Measurements from ENCODE around the gene THRB.

THRB gene

GRCh38 chr3:24139463-24140412, 354.9 kb downstream of the THRB start:
- TF ChIP-seq, protein P1, sequence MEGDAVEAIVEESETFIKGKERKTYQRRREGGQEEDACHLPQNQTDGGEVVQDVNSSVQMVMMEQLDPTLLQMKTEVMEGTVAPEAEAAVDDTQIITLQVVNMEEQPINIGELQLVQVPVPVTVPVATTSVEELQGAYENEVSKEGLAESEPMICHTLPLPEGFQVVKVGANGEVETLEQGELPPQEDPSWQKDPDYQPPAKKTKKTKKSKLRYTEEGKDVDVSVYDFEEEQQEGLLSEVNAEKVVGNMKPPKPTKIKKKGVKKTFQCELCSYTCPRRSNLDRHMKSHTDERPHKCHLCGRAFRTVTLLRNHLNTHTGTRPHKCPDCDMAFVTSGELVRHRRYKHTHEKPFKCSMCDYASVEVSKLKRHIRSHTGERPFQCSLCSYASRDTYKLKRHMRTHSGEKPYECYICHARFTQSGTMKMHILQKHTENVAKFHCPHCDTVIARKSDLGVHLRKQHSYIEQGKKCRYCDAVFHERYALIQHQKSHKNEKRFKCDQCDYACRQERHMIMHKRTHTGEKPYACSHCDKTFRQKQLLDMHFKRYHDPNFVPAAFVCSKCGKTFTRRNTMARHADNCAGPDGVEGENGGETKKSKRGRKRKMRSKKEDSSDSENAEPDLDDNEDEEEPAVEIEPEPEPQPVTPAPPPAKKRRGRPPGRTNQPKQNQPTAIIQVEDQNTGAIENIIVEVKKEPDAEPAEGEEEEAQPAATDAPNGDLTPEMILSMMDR (IDR thresholded peaks at IDR 0.05; ENCODE audit: low read length, missing control alignments): no peak
- H3K4me3 ChIP-seq (replicated peaks; ENCODE audit: low read depth, low read length): no peak overlapping the region
- no peak for DNase-seq (ENCODE audit: low read depth)

- TF ChIP-seq, protein P1 (IDR thresholded peaks at IDR 0.05; ENCODE audit: low read length, missing control alignments): no peak
- no peak for DNase-seq (ENCODE audit: low read depth)
- H3K4me3 ChIP-seq (replicated peaks; ENCODE audit: low read depth, low read length): no peak overlapping the region
Observed at GRCh38 chr3:24138876-24139256, 355.8 kb downstream of the THRB start.

DNA sequence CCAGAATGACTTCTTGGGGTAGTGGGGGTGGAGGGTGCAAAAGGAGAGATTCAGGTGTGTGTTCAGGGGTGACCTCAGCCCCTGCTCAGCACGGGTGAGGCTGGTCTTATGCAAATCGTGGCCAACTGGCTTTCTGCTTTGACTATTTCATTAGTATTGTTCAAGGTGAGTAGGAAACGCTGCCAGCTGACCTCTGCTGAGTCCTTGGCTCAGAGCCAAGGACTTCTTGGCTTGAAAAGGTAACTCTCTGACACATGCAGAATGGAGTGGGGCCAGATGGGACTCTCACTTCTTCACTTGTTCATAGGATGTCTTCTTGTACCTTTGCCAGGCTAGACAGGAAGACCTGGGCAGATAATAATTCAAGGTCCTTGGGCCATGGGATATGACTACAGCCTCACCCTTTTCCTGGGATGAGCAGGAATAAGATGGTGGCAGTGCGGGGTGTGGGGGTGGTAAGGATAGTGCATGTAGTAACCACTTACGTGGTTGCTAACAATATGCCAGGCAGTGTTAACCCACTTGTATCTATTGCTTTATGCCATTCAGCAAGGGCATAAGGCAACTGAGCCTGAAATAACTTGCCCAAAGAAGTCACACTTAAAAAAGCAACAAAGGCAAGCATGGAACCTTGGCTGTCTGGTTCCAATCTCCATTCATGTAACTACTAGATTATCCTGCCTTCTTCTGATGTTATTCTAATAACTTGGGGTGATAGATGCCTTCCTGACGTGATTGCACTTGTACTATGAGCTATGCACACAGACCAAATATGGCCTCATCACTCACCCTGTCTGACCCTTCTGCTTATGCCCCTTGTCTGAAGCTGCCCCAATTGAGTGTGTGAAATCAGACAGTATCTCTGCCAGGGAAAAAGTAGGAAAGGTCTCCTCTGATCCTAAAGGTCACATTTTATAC, 356.4 kb downstream of the THRB start:
- no peak overlapping the region for H3K4me3 ChIP-seq (replicated peaks; ENCODE audit: low read depth, low read length)
- TF ChIP-seq, protein P1 (IDR thresholded peaks at IDR 0.05; ENCODE audit: low read length, missing control alignments): no peak
- DNase-seq (ENCODE audit: low read depth): no peak

- DNase-seq (ENCODE audit: low read depth): no peak
- TF ChIP-seq, protein P1 (IDR thresholded peaks at IDR 0.05; ENCODE audit: low read length, missing control alignments): no peak
- H3K4me3 ChIP-seq (replicated peaks; ENCODE audit: low read depth, low read length): no peak overlapping the region
Observed at GRCh38 chr3:24137334-24137733, 357.3 kb downstream of the THRB start.

GRCh38 chr3:24136624-24137310, 357.9 kb downstream of the THRB start:
- TF ChIP-seq, protein P1 (IDR thresholded peaks at IDR 0.05; ENCODE audit: low read length, missing control alignments): no peak

GRCh38 chr3:24135280-24135679, 359.4 kb downstream of the THRB start:
- H3K4me3 ChIP-seq (replicated peaks; ENCODE audit: low read depth, low read length): no peak overlapping the region
- peak; percentile 21 for DNase-seq (ENCODE audit: low read depth)
- TF ChIP-seq, protein P1 (IDR thresholded peaks at IDR 0.05; ENCODE audit: low read length, missing control alignments): no peak

More at GRCh38 chr3:24136624-24137310, 357.9 kb downstream of the THRB start:
- H3K4me3 ChIP-seq (replicated peaks; ENCODE audit: low read depth, low read length): no peak overlapping the region
- no peak for DNase-seq (ENCODE audit: low read depth)

All from fibroblast of pulmonary artery (primary cell).